RKO (cell line): ENCODE results near the gene OR51I1.

Source experiments
- DNase-seq: peaks from one replicate; pipeline ENCODE4 v3.0.0-alpha.2; 2016; ENCODE audit warnings: low spot score

The OR51I1 gene

GRCh38 chr11:5441414-5441813, at the start of gene OR51I1:
Gene OR51I1 (minus strand): TSS chr11:5441514. CDS start chr11:5441514, 0 bp downstream.
- no peak for DNase-seq

GRCh38 chr11:5489576-5490357, 48.5 kb upstream of the OR51I1 start:
- no peak for DNase-seq

GRCh38 chr11:5488798-5489399, 47.6 kb upstream of the OR51I1 start:
- DNase-seq, result no peak

GRCh38 chr11:5488385-5488784, 47.1 kb upstream of the OR51I1 start, which contains the start of gene OR52D1:
Gene OR52D1 (plus strand): TSS chr11:5488685. CDS start chr11:5488707, 22 bp downstream.
- DNase-seq, result no peak

GRCh38 chr11:5486421-5486820, 45.1 kb upstream of the OR51I1 start:
- DNase-seq, result no peak

GRCh38 chr11:5486003-5486402, 44.7 kb upstream of the OR51I1 start:
- no peak for DNase-seq

GRCh38 chr11:5476186-5476819, 35.0 kb upstream of the OR51I1 start:
- DNase-seq, result peak; percentile 47

GRCh38 chr11:5473921-5474320, 32.6 kb upstream of the OR51I1 start:
- no peak for DNase-seq

GRCh38 chr11:5467527-5467926, 26.2 kb upstream of the OR51I1 start:
- no peak for DNase-seq

- DNase-seq, result no peak
Measured at GRCh38 chr11:5460983-5461621, 19.8 kb upstream of the OR51I1 start.

- DNase-seq, result no peak
Measured at GRCh38 chr11:5449432-5449831, 8.1 kb upstream of the OR51I1 start.

- DNase-seq, result no peak
Measured at GRCh38 chr11:5449023-5449422, 7.7 kb upstream of the OR51I1 start, which contains the start of gene OR51I2. Gene OR51I2 (plus strand): TSS chr11:5449323. CDS start chr11:5453489, 4,166 bp downstream.

- DNase-seq, result no peak
Measured at GRCh38 chr11:5443835-5444393, 2.6 kb upstream of the OR51I1 start.

- DNase-seq, result no peak
Measured at GRCh38 chr11:5423131-5423530, 18.2 kb downstream of the OR51I1 start.

GRCh38 chr11:5421811-5422210, 19.5 kb downstream of the OR51I1 start, which contains the start of gene OR51Q1:
Gene OR51Q1 (plus strand): TSS chr11:5422111. CDS start chr11:5422201, 90 bp downstream.
- no peak for DNase-seq

- DNase-seq, result no peak
Measured at GRCh38 chr11:5420993-5421392, 20.3 kb downstream of the OR51I1 start.

- no peak for DNase-seq
Measured at GRCh38 chr11:5405173-5405572, 36.1 kb downstream of the OR51I1 start.

GRCh38 chr11:5398936-5399335, 42.4 kb downstream of the OR51I1 start:
- DNase-seq, result no peak

GRCh38 chr11:5394091-5394490, 47.2 kb downstream of the OR51I1 start:
- no peak for DNase-seq
